ENCODE results near the gene COL24A1. TPM values are rescaled to one million over a fixed set of nuclear protein-coding genes. Genes with fewer than 3 reads are reported as not detected.
A peak's percentile ranks its signal among the peaks of the same experiment; 100 is the strongest.

COL24A1 gene
- total RNA-seq, 1 experiment from 2014 or later = not detected

DNA sequence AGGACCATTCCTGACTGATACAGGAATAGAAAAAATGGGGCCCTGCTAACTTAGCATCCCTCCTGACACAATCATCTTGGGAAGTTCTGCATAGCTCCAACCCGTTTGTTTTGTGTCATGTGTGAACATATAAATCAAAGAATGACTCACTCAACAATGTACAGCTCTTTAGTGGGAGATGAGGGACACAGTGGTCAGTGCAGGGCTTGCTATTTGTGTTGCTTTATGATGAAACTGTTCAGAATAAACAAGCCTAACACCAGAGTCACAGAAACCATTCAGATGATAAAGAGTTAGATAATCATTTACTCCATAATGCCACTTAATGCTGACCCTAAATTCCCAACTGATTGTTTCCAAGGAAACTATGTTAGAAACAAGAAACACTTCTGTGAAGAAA is 294.1 kb downstream of the COL24A1 start:
- no peak overlapping the region for H3K4me3 Mint-ChIP-seq (ENCODE audit: unreplicated experiment)
- no peak overlapping the region for H3K27ac Mint-ChIP-seq (ENCODE audit: low read depth, unreplicated experiment)
- H3K27me3 Mint-ChIP-seq (ENCODE audit: insufficient read depth, unreplicated experiment) = peaks cover 17% of the 10 kb centered on the region
- ChIA-PET CTCF (no interaction called here), POLR2A (interaction anchor here (1.1 kb wide), 1 partner anchor 23 kb away, joined by 4 read pairs; no protein-coding TSS in a partner anchor)
- no peaks in the 10 kb centered on the region for H3K36me3 Mint-ChIP-seq (ENCODE audit: insufficient read depth, unreplicated experiment)
- H3K9me3 Mint-ChIP-seq (ENCODE audit: unreplicated experiment) = no peaks in the 10 kb centered on the region
- intact Hi-C loops (cut with micrococcal nuclease) = no loop called here
- BruUV-seq (replicated peaks) = no TSS peak
- peaks cover 6% of the 10 kb centered on the region for H3K4me1 Mint-ChIP-seq (ENCODE audit: insufficient read depth, unreplicated experiment)
- peak; percentile 40 for DNase-seq (ENCODE audit: unreplicated experiment)
- TF ChIP-seq, protein P1, sequence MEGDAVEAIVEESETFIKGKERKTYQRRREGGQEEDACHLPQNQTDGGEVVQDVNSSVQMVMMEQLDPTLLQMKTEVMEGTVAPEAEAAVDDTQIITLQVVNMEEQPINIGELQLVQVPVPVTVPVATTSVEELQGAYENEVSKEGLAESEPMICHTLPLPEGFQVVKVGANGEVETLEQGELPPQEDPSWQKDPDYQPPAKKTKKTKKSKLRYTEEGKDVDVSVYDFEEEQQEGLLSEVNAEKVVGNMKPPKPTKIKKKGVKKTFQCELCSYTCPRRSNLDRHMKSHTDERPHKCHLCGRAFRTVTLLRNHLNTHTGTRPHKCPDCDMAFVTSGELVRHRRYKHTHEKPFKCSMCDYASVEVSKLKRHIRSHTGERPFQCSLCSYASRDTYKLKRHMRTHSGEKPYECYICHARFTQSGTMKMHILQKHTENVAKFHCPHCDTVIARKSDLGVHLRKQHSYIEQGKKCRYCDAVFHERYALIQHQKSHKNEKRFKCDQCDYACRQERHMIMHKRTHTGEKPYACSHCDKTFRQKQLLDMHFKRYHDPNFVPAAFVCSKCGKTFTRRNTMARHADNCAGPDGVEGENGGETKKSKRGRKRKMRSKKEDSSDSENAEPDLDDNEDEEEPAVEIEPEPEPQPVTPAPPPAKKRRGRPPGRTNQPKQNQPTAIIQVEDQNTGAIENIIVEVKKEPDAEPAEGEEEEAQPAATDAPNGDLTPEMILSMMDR (IDR thresholded peaks at IDR 0.05; ENCODE audit: unreplicated experiment) = no peak

DNA sequence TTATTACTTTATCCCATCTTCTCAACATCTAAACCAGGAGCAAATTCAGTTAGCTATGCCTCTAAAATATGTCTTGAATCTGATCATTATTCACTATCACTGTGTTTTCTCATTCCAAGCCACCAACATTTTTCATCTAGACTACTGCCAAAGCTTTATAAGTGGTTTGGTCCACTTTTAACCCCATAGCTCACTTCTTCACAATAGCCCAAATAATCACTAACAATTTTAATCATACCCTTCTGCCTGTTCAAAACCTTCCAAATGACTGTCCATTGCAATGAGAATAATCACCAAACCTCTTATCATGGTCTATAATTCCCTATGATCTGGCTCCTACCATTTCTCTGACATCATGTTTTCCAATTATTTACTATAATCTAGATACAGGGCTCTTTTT is 298.6 kb downstream of the COL24A1 start:
- BruUV-seq (replicated peaks) = no TSS peak
- H3K36me3 Mint-ChIP-seq (ENCODE audit: insufficient read depth, unreplicated experiment) = no peaks in the 10 kb centered on the region
- peaks cover 17% of the 10 kb centered on the region for H3K27me3 Mint-ChIP-seq (ENCODE audit: insufficient read depth, unreplicated experiment)
- ChIA-PET CTCF (interaction anchor here (0.6 to 1.4 kb wide), 3 partner anchors 10 to 165 kb away, joined by 3 to 4 read pairs (median 3); no protein-coding TSS in a partner anchor), POLR2A (no interaction called here)
- intact Hi-C loops (cut with micrococcal nuclease) = no loop called here
- TF ChIP-seq, protein P1 (IDR thresholded peaks at IDR 0.05; ENCODE audit: unreplicated experiment) = no peak
- no peaks in the 10 kb centered on the region for H3K9me3 Mint-ChIP-seq (ENCODE audit: unreplicated experiment)
- no peak for DNase-seq (ENCODE audit: unreplicated experiment)
- H3K27ac Mint-ChIP-seq (ENCODE audit: low read depth, unreplicated experiment) = no peak overlapping the region
- no peaks in the 10 kb centered on the region for H3K4me1 Mint-ChIP-seq (ENCODE audit: insufficient read depth, unreplicated experiment)
- H3K4me3 Mint-ChIP-seq (ENCODE audit: unreplicated experiment) = no peak overlapping the region

DNA sequence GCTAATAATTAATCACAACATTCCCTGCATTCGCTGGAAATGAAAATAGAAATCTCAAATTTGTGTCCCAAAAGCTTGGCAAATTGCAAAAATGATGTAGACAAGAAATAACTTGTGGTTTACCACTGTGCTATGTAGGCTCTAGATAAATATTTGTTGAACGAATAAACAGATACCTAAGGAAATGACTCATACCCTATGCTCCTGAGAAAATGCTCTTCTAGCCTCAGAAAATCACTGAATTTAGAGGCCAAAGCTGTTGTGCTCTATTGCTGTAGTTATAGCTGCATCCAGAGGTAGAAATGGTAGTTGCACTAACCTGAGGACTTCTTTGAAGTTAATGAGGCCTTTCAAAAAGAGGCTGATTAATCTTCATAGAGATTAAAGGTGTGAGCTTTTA is 306.3 kb downstream of the COL24A1 start:
- intact Hi-C loops (cut with micrococcal nuclease) = loop anchor here (1.0 to 2.0 kb wide), 5 partner anchors 142 to 542 kb away; partner anchors contain the start of gene ZNHIT6
- H3K4me1 Mint-ChIP-seq (ENCODE audit: insufficient read depth, unreplicated experiment) = peaks cover 11% of the 10 kb centered on the region
- ChIA-PET POLR2A (interaction anchor here (0.7 to 1.8 kb wide), 2 partner anchors 142 to 243 kb away, joined by 4 to 9 read pairs; partner anchors contain the start of gene ZNHIT6), CTCF (interaction anchor here (0.6 to 0.8 kb wide), 4 partner anchors 13 to 506 kb away, joined by 3 to 4 read pairs (median 3); no protein-coding TSS in a partner anchor)
- peak overlapping the region; percentile 41 for H3K4me3 Mint-ChIP-seq (ENCODE audit: unreplicated experiment)
- H3K27me3 Mint-ChIP-seq (ENCODE audit: insufficient read depth, unreplicated experiment) = no peaks in the 10 kb centered on the region
- no peaks in the 10 kb centered on the region for H3K9me3 Mint-ChIP-seq (ENCODE audit: unreplicated experiment)
- TF ChIP-seq, protein P1 (IDR thresholded peaks at IDR 0.05; ENCODE audit: unreplicated experiment) = no peak
- H3K27ac Mint-ChIP-seq (ENCODE audit: low read depth, unreplicated experiment) = peak overlapping the region; percentile 93
- BruUV-seq (replicated peaks) = no TSS peak
- peak; percentile 85 for DNase-seq (ENCODE audit: unreplicated experiment)
- H3K36me3 Mint-ChIP-seq (ENCODE audit: insufficient read depth, unreplicated experiment) = no peaks in the 10 kb centered on the region

DNA sequence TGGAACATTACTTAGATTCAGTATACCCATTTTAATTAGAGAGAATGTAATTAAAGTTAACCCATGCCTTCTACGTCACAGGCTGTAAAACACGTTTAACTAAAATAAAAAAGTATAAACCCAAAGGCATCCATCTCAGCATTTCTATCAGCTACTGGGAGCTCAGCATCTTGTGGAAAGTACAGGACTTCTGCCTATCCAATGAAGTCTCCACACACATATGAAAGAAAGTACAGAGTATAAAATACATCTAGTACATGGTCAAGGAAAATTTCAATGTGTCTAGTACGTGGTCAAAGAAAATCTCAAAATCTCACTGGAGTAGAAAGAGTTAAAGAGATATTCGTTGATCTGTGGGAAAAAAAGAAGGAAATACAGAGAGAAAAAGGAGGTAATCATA is 306.9 kb downstream of the COL24A1 start:
- Mint-ChIP-seq H3K9me3 (ENCODE audit: unreplicated experiment) (no peaks in the 10 kb centered on the region), H3K36me3 (ENCODE audit: insufficient read depth, unreplicated experiment) (no peaks in the 10 kb centered on the region), H3K27me3 (ENCODE audit: insufficient read depth, unreplicated experiment) (no peaks in the 10 kb centered on the region), H3K4me3 (ENCODE audit: unreplicated experiment) (peak overlapping the region; percentile 41), H3K4me1 (ENCODE audit: insufficient read depth, unreplicated experiment) (peaks cover 11% of the 10 kb centered on the region), H3K27ac (ENCODE audit: low read depth, unreplicated experiment) (peak overlapping the region; percentile 93)
- intact Hi-C loops (cut with micrococcal nuclease) = loop anchor here (1.0 to 2.0 kb wide), 5 partner anchors 141 to 541 kb away; partner anchors contain the start of gene ZNHIT6
- POLR2A ChIA-PET = interaction anchor here (0.7 to 1.8 kb wide), 2 partner anchors 141 to 243 kb away, joined by 4 to 9 read pairs; partner anchors contain the start of gene ZNHIT6
- BruUV-seq (replicated peaks) = no TSS peak
- CTCF ChIA-PET = interaction anchor here (0.6 to 1.2 kb wide), 2 partner anchors 11 to 36 kb away, joined by 4 to 5 read pairs; no protein-coding TSS in a partner anchor
- no peak for DNase-seq (ENCODE audit: unreplicated experiment)
- TF ChIP-seq, protein P1 (IDR thresholded peaks at IDR 0.05; ENCODE audit: unreplicated experiment) = no peak

Data from MCF 10A (cell line).